CD14-positive monocyte (primary cell): ENCODE measurements around the gene RANGRF. TPM values are rescaled to one million over a fixed set of nuclear protein-coding genes. Genes with fewer than 3 reads are reported as not detected.
A peak's percentile ranks its signal among the peaks of the same experiment; 100 is the strongest.

Experiments
- DNase-seq, 3 donors: peaks; one replicate each; pipeline ENCODE4 v3.0.0-alpha.2; 2011 to 2022
- H2AFZ ChIP-seq: 2 replicates; pipeline ENCODE4 v1.6.0; 2012; ENCODE audit warnings: mild to moderate bottlenecking, low read depth, low read length, inconsistent platforms; ENCODE audit not compliant: insufficient read depth, poor library complexity, severe bottlenecking
- H3K27ac ChIP-seq, 2 donors: 1 replicate in 1 of 2; 2 replicates in 1 of 2; pipeline ENCODE4 v1.5.1; 2012 to 2013; ENCODE audit warnings: low read length in 2 of 2, control low read depth in 1 of 2, inconsistent platforms in 1 of 2, low read depth in 1 of 2, mild to moderate bottlenecking in 1 of 2
- H3K27me3 ChIP-seq, 2 donors: one replicate each; pipeline versions ENCODE4 v1.6.0 to v1.6.1; 2011 to 2013; ENCODE audit warnings: low read length in 2 of 2; ENCODE audit not compliant: control insufficient read depth in 2 of 2, insufficient read depth in 2 of 2
- H3K36me3 ChIP-seq, 2 donors: replicated peaks in 1 of 2; 1 replicate in 1 of 2; 2 replicates in 1 of 2; pipeline versions ENCODE4 v1.5.1 to v1.6.1; 2012 to 2013; ENCODE audit warnings: low read length in 2 of 2, control low read depth in 1 of 2, inconsistent platforms in 1 of 2, mild to moderate bottlenecking in 1 of 2; ENCODE audit not compliant: insufficient read depth in 2 of 2, control insufficient read depth in 1 of 2
- H3K4me1 ChIP-seq, 2 donors: 1 replicate in 1 of 2; 2 replicates in 1 of 2; pipeline versions ENCODE4 v1.5.1 to v1.6.1; 2012 to 2013; ENCODE audit warnings: low read length in 2 of 2, control low read depth in 1 of 2, inconsistent platforms in 1 of 2, mild to moderate bottlenecking in 1 of 2, moderate library complexity in 1 of 2; ENCODE audit not compliant: insufficient read depth in 2 of 2, control insufficient read depth in 1 of 2
- H3K4me2 ChIP-seq: replicated peaks from 2 replicates; pipeline ENCODE3; 2012; ENCODE audit warnings: low read length, moderate library complexity, mild to moderate bottlenecking; ENCODE audit not compliant: poor library complexity, severe bottlenecking; ENCODE audit errors: extremely low read depth
- H3K4me3 ChIP-seq, 3 experiments: fragments of 200-600 bp in 1 of 3; sonication (generic) in 1 of 3; replicated peaks in 1 of 3; 1 replicate in 2 of 3; 2 replicates in 1 of 3; pipeline ENCODE4 v1.5.1; 2011 to 2013; ENCODE audit warnings: low read length in 3 of 3, mild to moderate bottlenecking in 3 of 3, control low read depth in 2 of 3, low read depth in 2 of 3, inconsistent platforms in 1 of 3, moderate library complexity in 1 of 3
- H3K79me2 ChIP-seq: 2 replicates; pipeline ENCODE4 v1.6.0; 2012; ENCODE audit warnings: mild to moderate bottlenecking, control low read depth, inconsistent platforms, low read length, moderate library complexity; ENCODE audit not compliant: insufficient read depth
- H3K9ac ChIP-seq: 2 replicates; pipeline ENCODE4 v1.6.0; 2017; ENCODE audit warnings: low read length, mild to moderate bottlenecking; ENCODE audit not compliant: insufficient read depth, poor library complexity, severe bottlenecking
- H3K9me3 ChIP-seq, 2 donors: replicated peaks in 1 of 2; 1 replicate in 1 of 2; 2 replicates in 1 of 2; pipeline versions ENCODE4 v1.5.1 to v1.6.1; 2012 to 2013; ENCODE audit warnings: low read length in 2 of 2, control low read depth in 1 of 2; ENCODE audit not compliant: control insufficient read depth in 1 of 2, insufficient read depth in 1 of 2
- H4K20me1 ChIP-seq: 2 replicates; pipeline ENCODE4 v1.6.0; 2012; ENCODE audit warnings: mild to moderate bottlenecking, low read length, control low read depth, moderate library complexity; ENCODE audit not compliant: insufficient read depth
- H3K27ac Mint-ChIP-seq, 7 donors: one replicate each; pipeline ENCODE4 v1.8.0; 2020; ENCODE audit warnings: mild to moderate bottlenecking in 7 of 7, mixed read lengths in 7 of 7, moderate library complexity in 6 of 7, inconsistent platforms in 2 of 7
- H3K27me3 Mint-ChIP-seq, 3 donors: one replicate each; pipeline ENCODE4 v1.8.0; 2021 to 2022; ENCODE audit warnings: low read depth in 3 of 3, mild to moderate bottlenecking in 3 of 3, mixed read lengths in 3 of 3, moderate library complexity in 3 of 3, inconsistent platforms in 1 of 3
- H3K36me3 Mint-ChIP-seq, 2 donors: one replicate each; pipeline ENCODE4 v1.8.0; 2020; ENCODE audit warnings: mixed read lengths in 2 of 2, inconsistent platforms in 1 of 2, mild to moderate bottlenecking in 1 of 2
- H3K4me1 Mint-ChIP-seq: one replicate; pipeline ENCODE4 v1.8.0; 2020; ENCODE audit warnings: mild to moderate bottlenecking, mixed read lengths
- H3K4me3 Mint-ChIP-seq, 2 donors: one replicate each; pipeline ENCODE4 v1.8.0; 2020; ENCODE audit warnings: mild to moderate bottlenecking in 2 of 2, mixed read lengths in 2 of 2, moderate library complexity in 1 of 2
- H3K9me3 Mint-ChIP-seq, 7 donors: one replicate each; pipeline ENCODE4 v1.8.0; 2020 to 2022; ENCODE audit warnings: mixed read lengths in 7 of 7, mild to moderate bottlenecking in 6 of 7, moderate library complexity in 6 of 7, inconsistent platforms in 2 of 7
- CTCF ChIP-seq: fragments of 200-600 bp; IDR thresholded peaks from one replicate; pipeline ENCODE4 v1.8.0; 2022; ENCODE audit warnings: antibody characterized with exemption, mild to moderate bottlenecking
- WGBS: methylation state at CpG from one replicate; pipeline ENCODE4 v1.1.5; 2013; ENCODE audit warnings: missing lambda C conversion rate; ENCODE audit not compliant: insufficient coverage; 5-methylcytosine and 5-hydroxymethylcytosine counted together
- intact Hi-C, 2 donors: fragments of 100-400 bp; cut with micrococcal nuclease; formaldehyde crosslinking; loops; one replicate each; pipeline versions ENCODE4 v1.15.0 to v1.15.1; 2023
- polyA plus RNA-seq, 3 donors: library from polyadenylated mRNA; depleted of rRNA in 1 of 3; unstranded in 2 of 3; stranded (reverse) in 1 of 3; fragments of 300-500 nt in 2 of 3; fragments of >200 nt in 1 of 3; fragmentation: Illumina TruSeq in 2 of 3; gene quantifications; 1 replicate in 2 of 3; 2 replicates in 1 of 3; pipeline ENCODE4 v1.2.3, GENCODE V29; 2012 to 2021

The RANGRF gene
- polyA plus RNA-seq, 3 donors = 27.3 to 34.3 (median 31.7) TPM

DNA sequence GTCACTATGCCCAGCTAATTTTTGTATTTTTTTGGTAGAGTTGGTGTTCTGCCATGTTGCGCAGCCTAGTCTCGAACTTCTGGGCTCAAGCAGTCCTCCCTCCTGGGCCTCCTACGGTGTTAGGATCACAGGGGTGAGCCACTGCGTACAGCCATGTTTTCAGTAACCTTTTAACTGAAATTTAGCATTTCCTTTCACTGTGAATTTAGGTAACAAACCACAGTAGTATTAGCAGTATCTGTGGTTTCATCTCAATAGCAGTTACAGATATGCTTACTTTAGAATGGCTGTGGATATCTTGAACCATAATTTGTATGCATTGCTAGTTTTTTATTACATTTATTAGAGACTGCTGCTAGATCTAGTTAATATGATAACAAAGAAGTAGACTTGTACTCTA, 4.3 kb upstream of the RANGRF start:
- peaks cover 3% of the 10 kb centered on the region for H3K79me2 ChIP-seq
- Mint-ChIP-seq H3K4me3 (no peak overlapping the region), H3K27ac (no peak overlapping the region), H3K27me3 (peaks cover 0 to 1% (median 0%) of the 10 kb centered on the region in 3 donors), H3K9me3 (no peaks in the 10 kb centered on the region), H3K36me3 (no peaks in the 10 kb centered on the region), H3K4me1 (peaks cover 20% of the 10 kb centered on the region)
- WGBS = no CpG with 5 or more reads among the region's 4 CpGs
- no peak overlapping the region for H2AFZ ChIP-seq
- no peak overlapping the region for H3K9ac ChIP-seq
- H3K4me3 ChIP-seq = no peak overlapping the region
- H3K9me3 ChIP-seq = no peaks in the 10 kb centered on the region
- no peaks in the 10 kb centered on the region for H3K36me3 ChIP-seq
- H3K27ac ChIP-seq = no peak overlapping the region
- H3K4me1 ChIP-seq = peaks cover 13 to 22% of the 10 kb centered on the region in 2 donors
- H3K27me3 ChIP-seq = no peaks in the 10 kb centered on the region
- H4K20me1 ChIP-seq = no peaks in the 10 kb centered on the region
- no peak for TF ChIP-seq CTCF
- no peak overlapping the region for H3K4me2 ChIP-seq
- intact Hi-C loops = no loop called here
- no peak for DNase-seq

GRCh38 chr17:8285270-8286181, 2.9 kb upstream of the RANGRF start:
- H3K4me2 ChIP-seq = no peak overlapping the region
- DNase-seq = peak; percentile 6 to 48 (median 25)
- H3K36me3 Mint-ChIP-seq = peaks cover 6% of the 10 kb centered on the region in 2 donors

More at GRCh38 chr17:8285270-8286181, 2.9 kb upstream of the RANGRF start:
- Histone ChIP-seq H4K20me1 (no peaks in the 10 kb centered on the region), H3K27ac (no peak overlapping the region), H3K9ac (no peak overlapping the region), H3K4me1 (peaks cover 19 to 30% of the 10 kb centered on the region in 2 donors), H3K79me2 (peaks cover 17% of the 10 kb centered on the region), H3K9me3 (no peaks in the 10 kb centered on the region), H2AFZ (peak overlapping the region; percentile 23), H3K27me3 (no peaks in the 10 kb centered on the region), H3K4me3 (no peak overlapping the region), H3K36me3 (no peaks in the 10 kb centered on the region)
- Mint-ChIP-seq H3K4me3 (no peak overlapping the region), H3K9me3 (no peaks in the 10 kb centered on the region), H3K27me3 (peaks cover 0 to 1% (median 0%) of the 10 kb centered on the region in 3 donors), H3K4me1 (peaks cover 34% of the 10 kb centered on the region), H3K27ac (peak overlapping the region in 3 of 7 donors; percentile 21 to 75 (median 55))
- intact Hi-C loops = loop anchor here (5.0 kb wide), 2 partner anchors 33 to 83 kb away; no protein-coding TSS in a partner anchor
- no peak for TF ChIP-seq CTCF
- 35% methylated on average over 3 of the region's 10 CpGs for WGBS
